ENCODE data around the gene PDGFB. TPM values are rescaled to one million over a fixed set of nuclear protein-coding genes. Genes with fewer than 3 reads are reported as not detected.

Gene PDGFB
- total RNA-seq, 1 donor from 2014 or later = 0.78 TPM

GRCh38 chr22:39230261-39231196 lies 14.3 kb downstream of the PDGFB start:
- DNase-seq (ENCODE audit: low spot score) = no peak
- Mint-ChIP-seq H3K9me3 (no peaks in the 10 kb centered on the region), H3K36me3 (ENCODE audit: low read depth) (no peaks in the 10 kb centered on the region), H3K27ac (no peak overlapping the region), H3K4me1 (ENCODE audit: low read depth) (no peaks in the 10 kb centered on the region), H3K27me3 (ENCODE audit: insufficient read depth) (peaks cover 38% of the 10 kb centered on the region), H3K4me3 (no peak overlapping the region)
- intact Hi-C loops (cut with micrococcal nuclease) = no loop called here

- Mint-ChIP-seq H3K27me3 (ENCODE audit: insufficient read depth) (peaks cover 37% of the 10 kb centered on the region), H3K27ac (no peak overlapping the region), H3K4me3 (no peak overlapping the region), H3K4me1 (ENCODE audit: low read depth) (no peaks in the 10 kb centered on the region), H3K9me3 (no peaks in the 10 kb centered on the region), H3K36me3 (ENCODE audit: low read depth) (no peaks in the 10 kb centered on the region)
- no peak for DNase-seq (ENCODE audit: low spot score)
- intact Hi-C loops (cut with micrococcal nuclease) = no loop called here
These were observed 15.0 kb downstream of the PDGFB start for GRCh38 chr22:39229688-39230260.

GRCh38 chr22:39229075-39229474 lies 15.7 kb downstream of the PDGFB start:
- DNase-seq (ENCODE audit: low spot score) = no peak
- Mint-ChIP-seq H3K4me1 (ENCODE audit: low read depth) (no peaks in the 10 kb centered on the region), H3K4me3 (no peak overlapping the region), H3K27ac (no peak overlapping the region), H3K9me3 (no peaks in the 10 kb centered on the region), H3K36me3 (ENCODE audit: low read depth) (no peaks in the 10 kb centered on the region), H3K27me3 (ENCODE audit: insufficient read depth) (peaks cover 31% of the 10 kb centered on the region)
- intact Hi-C loops (cut with micrococcal nuclease) = no loop called here

- no peaks in the 10 kb centered on the region for H3K36me3 Mint-ChIP-seq (ENCODE audit: low read depth)
- DNase-seq (ENCODE audit: low spot score) = no peak
- intact Hi-C loops (cut with micrococcal nuclease) = no loop called here
- no peak overlapping the region for H3K4me3 Mint-ChIP-seq
- H3K27me3 Mint-ChIP-seq (ENCODE audit: insufficient read depth) = peaks cover 25% of the 10 kb centered on the region
- no peaks in the 10 kb centered on the region for H3K4me1 Mint-ChIP-seq (ENCODE audit: low read depth)
- no peak overlapping the region for H3K27ac Mint-ChIP-seq
- H3K9me3 Mint-ChIP-seq = no peaks in the 10 kb centered on the region
These were observed 17.1 kb downstream of the PDGFB start for GRCh38 chr22:39227542-39228272.

GRCh38 chr22:39226353-39226752 lies 18.4 kb downstream of the PDGFB start:
- Mint-ChIP-seq H3K9me3 (no peaks in the 10 kb centered on the region), H3K4me3 (no peak overlapping the region), H3K27me3 (ENCODE audit: insufficient read depth) (peaks cover 17% of the 10 kb centered on the region), H3K27ac (no peak overlapping the region), H3K36me3 (ENCODE audit: low read depth) (no peaks in the 10 kb centered on the region), H3K4me1 (ENCODE audit: low read depth) (no peaks in the 10 kb centered on the region)
- intact Hi-C loops (cut with micrococcal nuclease) = no loop called here
- DNase-seq (ENCODE audit: low spot score) = no peak

- Mint-ChIP-seq H3K4me3 (no peak overlapping the region), H3K27me3 (ENCODE audit: insufficient read depth) (peaks cover 14% of the 10 kb centered on the region), H3K27ac (no peak overlapping the region), H3K4me1 (ENCODE audit: low read depth) (peaks cover 5% of the 10 kb centered on the region), H3K36me3 (ENCODE audit: low read depth) (no peaks in the 10 kb centered on the region), H3K9me3 (no peaks in the 10 kb centered on the region)
- intact Hi-C loops (cut with micrococcal nuclease) = no loop called here
- no peak for DNase-seq (ENCODE audit: low spot score)
These were observed 19.2 kb downstream of the PDGFB start for GRCh38 chr22:39225591-39225990.

- Mint-ChIP-seq H3K9me3 (no peaks in the 10 kb centered on the region), H3K27ac (no peak overlapping the region)
- intact Hi-C loops (cut with micrococcal nuclease) = no loop called here
These were observed 20.2 kb downstream of the PDGFB start for GRCh38 chr22:39224550-39224949.

GRCh38 chr22:39223091-39223710 lies 21.6 kb downstream of the PDGFB start:
- Mint-ChIP-seq H3K4me3 (no peak overlapping the region), H3K4me1 (ENCODE audit: low read depth) (peaks cover 5% of the 10 kb centered on the region), H3K9me3 (no peaks in the 10 kb centered on the region), H3K27me3 (ENCODE audit: insufficient read depth) (peaks cover 3% of the 10 kb centered on the region), H3K27ac (no peak overlapping the region), H3K36me3 (ENCODE audit: low read depth) (no peaks in the 10 kb centered on the region)
- DNase-seq (ENCODE audit: low spot score) = no peak
- intact Hi-C loops (cut with micrococcal nuclease) = no loop called here

More at GRCh38 chr22:39224550-39224949, 20.2 kb downstream of the PDGFB start:
- peaks cover 8% of the 10 kb centered on the region for H3K27me3 Mint-ChIP-seq (ENCODE audit: insufficient read depth)
- H3K4me1 Mint-ChIP-seq (ENCODE audit: low read depth) = peaks cover 5% of the 10 kb centered on the region
- H3K4me3 Mint-ChIP-seq = no peak overlapping the region
- H3K36me3 Mint-ChIP-seq (ENCODE audit: low read depth) = no peaks in the 10 kb centered on the region
- DNase-seq (ENCODE audit: low spot score) = no peak

GRCh38 chr22:39221999-39222686 lies 22.6 kb downstream of the PDGFB start:
- no peak overlapping the region for H3K4me3 Mint-ChIP-seq
- H3K9me3 Mint-ChIP-seq = no peaks in the 10 kb centered on the region
- intact Hi-C loops (cut with micrococcal nuclease) = no loop called here
- H3K27me3 Mint-ChIP-seq (ENCODE audit: insufficient read depth) = peaks cover 9% of the 10 kb centered on the region
- H3K36me3 Mint-ChIP-seq (ENCODE audit: low read depth) = no peaks in the 10 kb centered on the region
- no peak overlapping the region for H3K27ac Mint-ChIP-seq
- no peak for DNase-seq (ENCODE audit: low spot score)
- H3K4me1 Mint-ChIP-seq (ENCODE audit: low read depth) = peaks cover 5% of the 10 kb centered on the region

- no peak overlapping the region for H3K27ac Mint-ChIP-seq
- H3K4me3 Mint-ChIP-seq = no peak overlapping the region
- H3K4me1 Mint-ChIP-seq (ENCODE audit: low read depth) = peaks cover 5% of the 10 kb centered on the region
- no peaks in the 10 kb centered on the region for H3K9me3 Mint-ChIP-seq
- DNase-seq (ENCODE audit: low spot score) = no peak
- intact Hi-C loops (cut with micrococcal nuclease) = no loop called here
- H3K27me3 Mint-ChIP-seq (ENCODE audit: insufficient read depth) = peaks cover 9% of the 10 kb centered on the region
- no peaks in the 10 kb centered on the region for H3K36me3 Mint-ChIP-seq (ENCODE audit: low read depth)
These were observed 23.6 kb downstream of the PDGFB start for GRCh38 chr22:39220890-39221850.

- Mint-ChIP-seq H3K27me3 (ENCODE audit: insufficient read depth) (peaks cover 9% of the 10 kb centered on the region), H3K27ac (no peak overlapping the region), H3K9me3 (no peaks in the 10 kb centered on the region), H3K4me3 (no peak overlapping the region), H3K36me3 (ENCODE audit: low read depth) (no peaks in the 10 kb centered on the region), H3K4me1 (ENCODE audit: low read depth) (peaks cover 5% of the 10 kb centered on the region)
- intact Hi-C loops (cut with micrococcal nuclease) = no loop called here
- DNase-seq (ENCODE audit: low spot score) = no peak
These were observed 24.3 kb downstream of the PDGFB start for GRCh38 chr22:39220450-39220849.
